ENCODE measurements around the gene ITGB1. TPM values are rescaled to one million over a fixed set of nuclear protein-coding genes. Genes with fewer than 3 reads are reported as not detected.

The ITGB1 gene
- total and polyA plus RNA-seq, 11 donors = 150 to 1,693 (median 701) TPM

GRCh38 chr10:32878646-32879045, 79.4 kb downstream of the ITGB1 start:
- DNase-seq (no peak), ATAC-seq (no peak)
- Histone ChIP-seq H3K27ac (no peak overlapping the region), H3K4me3 (no peak overlapping the region), H3K27me3 (no peaks in the 10 kb centered on the region), H3K36me3 (no peaks in the 10 kb centered on the region), H3K4me1 (no peaks in the 10 kb centered on the region), H3K9me3 (no peaks in the 10 kb centered on the region)
- intact Hi-C loops (cut with DNase I) = no loop called here
- TF ChIP-seq POLR2A (IDR thresholded peaks at IDR 0.05) = no peak
- TF ChIP-seq, protein P1, sequence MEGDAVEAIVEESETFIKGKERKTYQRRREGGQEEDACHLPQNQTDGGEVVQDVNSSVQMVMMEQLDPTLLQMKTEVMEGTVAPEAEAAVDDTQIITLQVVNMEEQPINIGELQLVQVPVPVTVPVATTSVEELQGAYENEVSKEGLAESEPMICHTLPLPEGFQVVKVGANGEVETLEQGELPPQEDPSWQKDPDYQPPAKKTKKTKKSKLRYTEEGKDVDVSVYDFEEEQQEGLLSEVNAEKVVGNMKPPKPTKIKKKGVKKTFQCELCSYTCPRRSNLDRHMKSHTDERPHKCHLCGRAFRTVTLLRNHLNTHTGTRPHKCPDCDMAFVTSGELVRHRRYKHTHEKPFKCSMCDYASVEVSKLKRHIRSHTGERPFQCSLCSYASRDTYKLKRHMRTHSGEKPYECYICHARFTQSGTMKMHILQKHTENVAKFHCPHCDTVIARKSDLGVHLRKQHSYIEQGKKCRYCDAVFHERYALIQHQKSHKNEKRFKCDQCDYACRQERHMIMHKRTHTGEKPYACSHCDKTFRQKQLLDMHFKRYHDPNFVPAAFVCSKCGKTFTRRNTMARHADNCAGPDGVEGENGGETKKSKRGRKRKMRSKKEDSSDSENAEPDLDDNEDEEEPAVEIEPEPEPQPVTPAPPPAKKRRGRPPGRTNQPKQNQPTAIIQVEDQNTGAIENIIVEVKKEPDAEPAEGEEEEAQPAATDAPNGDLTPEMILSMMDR (IDR thresholded peaks at IDR 0.05) = no peak

DNA sequence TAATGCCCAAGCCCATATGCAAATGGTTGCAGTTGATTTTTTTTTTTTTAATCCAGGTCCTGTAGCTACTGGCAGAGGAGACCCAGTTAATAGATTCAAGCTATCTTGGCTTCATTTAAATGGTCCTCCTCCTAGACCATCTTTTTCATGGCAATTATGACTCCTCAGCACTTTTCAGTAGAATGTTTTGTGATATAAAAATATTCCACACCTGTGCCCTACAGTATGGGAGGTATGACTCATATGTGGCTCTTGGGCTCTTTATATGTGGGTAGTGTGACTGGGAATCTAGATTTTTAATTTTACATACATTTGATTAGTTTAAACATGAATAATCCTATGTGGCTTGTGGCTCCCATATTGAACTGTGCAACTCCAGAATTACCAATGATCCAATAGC, 80.1 kb downstream of the ITGB1 start:
- Histone ChIP-seq H3K27ac (no peak overlapping the region), H3K27me3 (no peaks in the 10 kb centered on the region), H3K9me3 (peaks cover 0 to 6% (median 0%) of the 10 kb centered on the region in 12 donors), H3K4me3 (no peak overlapping the region), H3K36me3 (no peaks in the 10 kb centered on the region), H3K4me1 (no peaks in the 10 kb centered on the region)
- TF ChIP-seq POLR2A (IDR thresholded peaks at IDR 0.05) = no peak
- TF ChIP-seq, protein P1 (IDR thresholded peaks at IDR 0.05) = no peak
- no peak for ATAC-seq
- intact Hi-C loops (cut with DNase I) = no loop called here
- no peak for DNase-seq

GRCh38 chr10:32865170-32865569, 92.9 kb downstream of the ITGB1 start:
- WGBS, 4 donors = 80 to 100% (median 92%) methylated on average over 1 of the region's 1 CpG
- intact Hi-C loops (cut with DNase I) = no loop called here

GRCh38 chr10:32854435-32854834, 103.6 kb downstream of the ITGB1 start:
- no peak overlapping the region for H3K27ac ChIP-seq
- H3K9me3 ChIP-seq = peaks cover 0 to 3% (median 0%) of the 10 kb centered on the region in 12 donors
- 91 to 95% (median 95%) methylated on average over 2 of the region's 2 CpGs for WGBS, 4 donors
- no peaks in the 10 kb centered on the region for H3K36me3 ChIP-seq
- no peak overlapping the region for H3K4me3 ChIP-seq
- intact Hi-C loops (cut with DNase I) = no loop called here
- H3K4me1 ChIP-seq = no peaks in the 10 kb centered on the region
- ATAC-seq = no peak
- no peaks in the 10 kb centered on the region for H3K27me3 ChIP-seq
- no peak for DNase-seq
- TF ChIP-seq POLR2A (IDR thresholded peaks at IDR 0.05) = no peak
- TF ChIP-seq, protein P1 (IDR thresholded peaks at IDR 0.05) = no peak

More at GRCh38 chr10:32865170-32865569, 92.9 kb downstream of the ITGB1 start:
- Histone ChIP-seq H3K27ac (no peak overlapping the region), H3K9me3 (peaks cover 0 to 14% (median 0%) of the 10 kb centered on the region in 12 donors), H3K4me1 (no peaks in the 10 kb centered on the region), H3K36me3 (no peaks in the 10 kb centered on the region), H3K4me3 (no peak overlapping the region), H3K27me3 (no peaks in the 10 kb centered on the region)
- no peak for DNase-seq
- no peak for ATAC-seq
- TF ChIP-seq, protein P1 (IDR thresholded peaks at IDR 0.05) = no peak
- TF ChIP-seq POLR2A (IDR thresholded peaks at IDR 0.05) = no peak

Measured in heart left ventricle (tissue), 16 donors.